Stimulated activated naive CD8-positive, alpha-beta T cell treated with anti-CD3 and anti-CD28 coated beads, Interleukin-15, Interleukin-2, amounts not matched to agents 100 ng/mL and 50 ng/mL, for 24 hours (primary cell): ENCODE measurements around the gene ANXA2.

ENCODE experiments used
- H3K27ac Mint-ChIP-seq: one replicate; pipeline ENCODE4 v1.8.0; 2021; ENCODE audit warnings: mild to moderate bottlenecking, mixed read lengths
- H3K27me3 Mint-ChIP-seq: one replicate; pipeline ENCODE4 v1.8.0; 2021; ENCODE audit warnings: mixed read lengths
- H3K36me3 Mint-ChIP-seq: one replicate; pipeline ENCODE4 v1.8.0; 2021; ENCODE audit warnings: low read depth, mixed read lengths
- H3K4me1 Mint-ChIP-seq: one replicate; pipeline ENCODE4 v1.8.0; 2021; ENCODE audit warnings: low read depth, mixed read lengths
- H3K4me3 Mint-ChIP-seq: one replicate; pipeline ENCODE4 v1.8.0; 2021; ENCODE audit warnings: mild to moderate bottlenecking, mixed read lengths
- H3K9me3 Mint-ChIP-seq: one replicate; pipeline ENCODE4 v1.8.0; 2021; ENCODE audit warnings: mixed read lengths

ANXA2 gene

GRCh38 chr15:60386615-60387014 is 11.2 kb downstream of the ANXA2 start:
- Mint-ChIP-seq H3K4me1 (peaks cover 39% of the 10 kb centered on the region), H3K9me3 (no peaks in the 10 kb centered on the region), H3K4me3 (no peak overlapping the region), H3K36me3 (peaks cover 17% of the 10 kb centered on the region), H3K27me3 (peaks cover 3% of the 10 kb centered on the region), H3K27ac (no peak overlapping the region)

GRCh38 chr15:60385620-60386552 is 11.9 kb downstream of the ANXA2 start:
- H3K4me3 Mint-ChIP-seq = no peak overlapping the region
- H3K36me3 Mint-ChIP-seq = peaks cover 22% of the 10 kb centered on the region
- no peaks in the 10 kb centered on the region for H3K9me3 Mint-ChIP-seq
- H3K27ac Mint-ChIP-seq = no peak overlapping the region
- H3K27me3 Mint-ChIP-seq = peaks cover 3% of the 10 kb centered on the region
- H3K4me1 Mint-ChIP-seq = peaks cover 31% of the 10 kb centered on the region

GRCh38 chr15:60384526-60385126 is 13.2 kb downstream of the ANXA2 start:
- no peak overlapping the region for H3K4me3 Mint-ChIP-seq
- no peak overlapping the region for H3K27ac Mint-ChIP-seq

GRCh38 chr15:60384053-60384452 is 13.7 kb downstream of the ANXA2 start:
- H3K4me1 Mint-ChIP-seq = peaks cover 13% of the 10 kb centered on the region
- H3K27ac Mint-ChIP-seq = no peak overlapping the region
- H3K36me3 Mint-ChIP-seq = peaks cover 36% of the 10 kb centered on the region
- no peak overlapping the region for H3K4me3 Mint-ChIP-seq
- no peaks in the 10 kb centered on the region for H3K9me3 Mint-ChIP-seq
- H3K27me3 Mint-ChIP-seq = peaks cover 3% of the 10 kb centered on the region

More at GRCh38 chr15:60384526-60385126, 13.2 kb downstream of the ANXA2 start:
- Mint-ChIP-seq H3K36me3 (peaks cover 32% of the 10 kb centered on the region), H3K9me3 (no peaks in the 10 kb centered on the region), H3K4me1 (peaks cover 19% of the 10 kb centered on the region), H3K27me3 (peaks cover 3% of the 10 kb centered on the region)

GRCh38 chr15:60382773-60383674 is 14.8 kb downstream of the ANXA2 start:
- no peak overlapping the region for H3K27ac Mint-ChIP-seq
- H3K27me3 Mint-ChIP-seq = peaks cover 3% of the 10 kb centered on the region
- H3K9me3 Mint-ChIP-seq = no peaks in the 10 kb centered on the region
- peaks cover 38% of the 10 kb centered on the region for H3K36me3 Mint-ChIP-seq
- no peak overlapping the region for H3K4me3 Mint-ChIP-seq
- peaks cover 6% of the 10 kb centered on the region for H3K4me1 Mint-ChIP-seq

- H3K9me3 Mint-ChIP-seq = no peaks in the 10 kb centered on the region
- H3K4me3 Mint-ChIP-seq = no peak overlapping the region
- no peaks in the 10 kb centered on the region for H3K27me3 Mint-ChIP-seq
- H3K27ac Mint-ChIP-seq = no peak overlapping the region
- H3K36me3 Mint-ChIP-seq = peaks cover 43% of the 10 kb centered on the region
- H3K4me1 Mint-ChIP-seq = no peaks in the 10 kb centered on the region
These were observed 16.5 kb downstream of the ANXA2 start for GRCh38 chr15:60381148-60381788.

- no peak overlapping the region for H3K4me3 Mint-ChIP-seq
These were observed 18.1 kb downstream of the ANXA2 start for GRCh38 chr15:60379525-60380274.

GRCh38 chr15:60379185-60379524 is 18.6 kb downstream of the ANXA2 start:
- Mint-ChIP-seq H3K4me1 (no peaks in the 10 kb centered on the region), H3K27ac (no peak overlapping the region), H3K9me3 (no peaks in the 10 kb centered on the region), H3K4me3 (no peak overlapping the region), H3K27me3 (no peaks in the 10 kb centered on the region), H3K36me3 (peaks cover 47% of the 10 kb centered on the region)

More at GRCh38 chr15:60379525-60380274, 18.1 kb downstream of the ANXA2 start:
- no peaks in the 10 kb centered on the region for H3K4me1 Mint-ChIP-seq
- H3K36me3 Mint-ChIP-seq = peaks cover 47% of the 10 kb centered on the region
- no peaks in the 10 kb centered on the region for H3K9me3 Mint-ChIP-seq
- no peak overlapping the region for H3K27ac Mint-ChIP-seq
- H3K27me3 Mint-ChIP-seq = no peaks in the 10 kb centered on the region

GRCh38 chr15:60376677-60377095 is 21.1 kb downstream of the ANXA2 start:
- peaks cover 40% of the 10 kb centered on the region for H3K36me3 Mint-ChIP-seq
- H3K27me3 Mint-ChIP-seq = no peaks in the 10 kb centered on the region
- no peak overlapping the region for H3K27ac Mint-ChIP-seq
- H3K9me3 Mint-ChIP-seq = no peaks in the 10 kb centered on the region
- peaks cover under 1% of the 10 kb centered on the region for H3K4me1 Mint-ChIP-seq
- no peak overlapping the region for H3K4me3 Mint-ChIP-seq

GRCh38 chr15:60375306-60375705 is 22.5 kb downstream of the ANXA2 start:
- Mint-ChIP-seq H3K27ac (no peak overlapping the region), H3K36me3 (peaks cover 38% of the 10 kb centered on the region), H3K4me1 (peaks cover 14% of the 10 kb centered on the region), H3K27me3 (no peaks in the 10 kb centered on the region), H3K4me3 (no peak overlapping the region), H3K9me3 (no peaks in the 10 kb centered on the region)

- Mint-ChIP-seq H3K4me1 (peaks cover 16% of the 10 kb centered on the region), H3K36me3 (peaks cover 34% of the 10 kb centered on the region), H3K4me3 (no peak overlapping the region), H3K27me3 (no peaks in the 10 kb centered on the region), H3K9me3 (no peaks in the 10 kb centered on the region), H3K27ac (no peak overlapping the region)
These were observed 23.1 kb downstream of the ANXA2 start for GRCh38 chr15:60374628-60375081.

- Mint-ChIP-seq H3K27ac (no peak overlapping the region), H3K4me3 (no peak overlapping the region), H3K4me1 (peaks cover 16% of the 10 kb centered on the region), H3K36me3 (peaks cover 30% of the 10 kb centered on the region), H3K27me3 (no peaks in the 10 kb centered on the region), H3K9me3 (no peaks in the 10 kb centered on the region)
These were observed 23.6 kb downstream of the ANXA2 start for GRCh38 chr15:60374209-60374608.

GRCh38 chr15:60373745-60374144 is 24.0 kb downstream of the ANXA2 start:
- no peaks in the 10 kb centered on the region for H3K27me3 Mint-ChIP-seq

GRCh38 chr15:60373327-60373726 is 24.5 kb downstream of the ANXA2 start:
- H3K27me3 Mint-ChIP-seq = no peaks in the 10 kb centered on the region
- peaks cover 30% of the 10 kb centered on the region for H3K36me3 Mint-ChIP-seq
- no peak overlapping the region for H3K4me3 Mint-ChIP-seq
- H3K4me1 Mint-ChIP-seq = peaks cover 16% of the 10 kb centered on the region
- H3K9me3 Mint-ChIP-seq = no peaks in the 10 kb centered on the region
- no peak overlapping the region for H3K27ac Mint-ChIP-seq

More at GRCh38 chr15:60373745-60374144, 24.0 kb downstream of the ANXA2 start:
- Mint-ChIP-seq H3K9me3 (no peaks in the 10 kb centered on the region), H3K36me3 (peaks cover 30% of the 10 kb centered on the region), H3K27ac (no peak overlapping the region), H3K4me3 (no peak overlapping the region), H3K4me1 (peaks cover 16% of the 10 kb centered on the region)
